ENCODE results near the gene EGFL7. TPM values are rescaled to one million over a fixed set of nuclear protein-coding genes. Genes with fewer than 3 reads are reported as not detected.

EGFL7 gene
- total RNA-seq, 2 experiments from 2014 or later: 1.1 to 1.6 TPM

DNA sequence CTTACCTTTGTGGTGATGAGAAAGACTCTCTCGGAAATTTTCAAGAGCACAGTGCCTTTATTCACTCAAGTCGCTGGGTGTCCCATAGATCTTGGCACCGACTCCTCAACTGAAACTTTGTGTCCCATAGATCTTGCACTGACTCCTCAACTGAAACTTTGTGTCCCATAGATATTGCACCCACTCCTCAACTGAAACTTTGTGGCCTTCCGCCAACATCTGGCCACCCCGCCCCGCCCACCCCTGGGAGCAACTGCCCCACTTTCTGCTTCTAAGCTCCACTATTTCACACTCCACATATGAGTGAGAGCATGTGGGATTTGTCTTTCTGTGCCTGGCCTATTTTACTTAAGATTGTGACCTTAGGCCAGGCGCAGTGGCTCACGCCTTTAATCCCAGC lies 12.7 kb upstream of the EGFL7 start:
- ATAC-seq: no peak
- no peak for DNase-seq
- TF ChIP-seq, protein P1, sequence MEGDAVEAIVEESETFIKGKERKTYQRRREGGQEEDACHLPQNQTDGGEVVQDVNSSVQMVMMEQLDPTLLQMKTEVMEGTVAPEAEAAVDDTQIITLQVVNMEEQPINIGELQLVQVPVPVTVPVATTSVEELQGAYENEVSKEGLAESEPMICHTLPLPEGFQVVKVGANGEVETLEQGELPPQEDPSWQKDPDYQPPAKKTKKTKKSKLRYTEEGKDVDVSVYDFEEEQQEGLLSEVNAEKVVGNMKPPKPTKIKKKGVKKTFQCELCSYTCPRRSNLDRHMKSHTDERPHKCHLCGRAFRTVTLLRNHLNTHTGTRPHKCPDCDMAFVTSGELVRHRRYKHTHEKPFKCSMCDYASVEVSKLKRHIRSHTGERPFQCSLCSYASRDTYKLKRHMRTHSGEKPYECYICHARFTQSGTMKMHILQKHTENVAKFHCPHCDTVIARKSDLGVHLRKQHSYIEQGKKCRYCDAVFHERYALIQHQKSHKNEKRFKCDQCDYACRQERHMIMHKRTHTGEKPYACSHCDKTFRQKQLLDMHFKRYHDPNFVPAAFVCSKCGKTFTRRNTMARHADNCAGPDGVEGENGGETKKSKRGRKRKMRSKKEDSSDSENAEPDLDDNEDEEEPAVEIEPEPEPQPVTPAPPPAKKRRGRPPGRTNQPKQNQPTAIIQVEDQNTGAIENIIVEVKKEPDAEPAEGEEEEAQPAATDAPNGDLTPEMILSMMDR (IDR thresholded peaks at IDR 0.05): no peak
- Mint-ChIP-seq H3K36me3 (ENCODE audit: low read depth) (no peaks in the 10 kb centered on the region), H3K4me1 (ENCODE audit: low read depth) (no peaks in the 10 kb centered on the region), H3K27ac (no peak overlapping the region), H3K9me3 (no peaks in the 10 kb centered on the region), H3K4me3 (no peak overlapping the region), H3K27me3 (peaks cover 10% of the 10 kb centered on the region)
- CTCF ChIA-PET: interaction anchor here (1.1 to 1.4 kb wide), 2 partner anchors 22 to 163 kb away, joined by 3 read pairs; no protein-coding TSS in a partner anchor
- POLR2A ChIA-PET: interaction anchor here (0.9 kb wide), 1 partner anchor 9 kb away, joined by 3 read pairs; no protein-coding TSS in a partner anchor
- intact Hi-C loops (cut with micrococcal nuclease): no loop called here

DNA sequence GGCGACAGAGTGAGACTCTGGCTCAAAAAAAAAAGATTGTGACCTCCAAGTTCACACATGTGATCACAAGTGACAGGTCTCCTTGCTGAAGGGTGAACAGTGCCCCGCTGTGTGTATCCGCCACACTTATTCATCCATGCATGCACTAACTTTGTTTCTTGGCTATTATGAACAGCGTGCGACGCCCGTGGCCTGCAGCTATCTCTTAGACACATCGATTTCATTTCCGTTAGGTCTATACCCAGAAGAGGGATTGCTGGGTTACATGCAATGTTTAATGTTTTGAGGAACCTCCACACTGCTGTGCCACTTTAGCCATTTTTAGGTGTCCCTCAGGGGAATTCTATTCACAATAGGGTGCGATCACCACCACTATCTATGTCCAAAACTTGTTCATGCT lies 12.1 kb upstream of the EGFL7 start:
- no peak for ATAC-seq
- H3K9me3 Mint-ChIP-seq: no peaks in the 10 kb centered on the region
- no peak overlapping the region for H3K4me3 Mint-ChIP-seq
- no peak for DNase-seq
- TF ChIP-seq, protein P1 (IDR thresholded peaks at IDR 0.05): no peak
- peaks cover 14% of the 10 kb centered on the region for H3K27me3 Mint-ChIP-seq
- CTCF ChIA-PET: interaction anchor here (1.4 kb wide), 1 partner anchor 163 kb away, joined by 3 read pairs; no protein-coding TSS in a partner anchor
- no peaks in the 10 kb centered on the region for H3K36me3 Mint-ChIP-seq (ENCODE audit: low read depth)
- H3K4me1 Mint-ChIP-seq (ENCODE audit: low read depth): no peaks in the 10 kb centered on the region
- intact Hi-C loops (cut with micrococcal nuclease): no loop called here
- POLR2A ChIA-PET: no interaction called here
- H3K27ac Mint-ChIP-seq: no peak overlapping the region

DNA sequence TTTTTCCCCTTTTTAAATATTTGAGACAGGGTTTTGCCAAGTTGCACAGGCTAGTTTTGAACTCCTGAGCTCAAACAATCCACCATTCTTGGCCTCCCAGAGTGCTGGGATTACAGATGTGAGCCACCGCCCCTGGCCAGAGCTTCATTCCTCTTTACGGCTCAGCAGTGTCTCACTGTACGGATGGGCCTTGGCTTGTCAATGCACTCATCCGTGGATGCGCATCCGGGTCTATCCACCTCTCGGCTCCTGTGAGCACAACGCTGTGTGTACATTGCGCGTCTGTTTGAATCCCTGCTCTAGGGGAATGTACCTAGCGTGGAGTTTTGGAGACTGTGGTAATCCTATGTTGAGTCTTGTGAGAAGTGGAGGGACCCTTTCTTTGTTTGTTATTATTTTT lies 10.9 kb upstream of the EGFL7 start:
- Mint-ChIP-seq H3K27me3 (peaks cover 19% of the 10 kb centered on the region), H3K27ac (no peak overlapping the region), H3K4me1 (ENCODE audit: low read depth) (peaks cover 5% of the 10 kb centered on the region), H3K36me3 (ENCODE audit: low read depth) (no peaks in the 10 kb centered on the region), H3K4me3 (no peak overlapping the region), H3K9me3 (no peaks in the 10 kb centered on the region)
- DNase-seq (no peak), ATAC-seq (no peak)
- intact Hi-C loops (cut with micrococcal nuclease): no loop called here
- ChIA-PET CTCF (no interaction called here), POLR2A (no interaction called here)
- TF ChIP-seq, protein P1 (IDR thresholded peaks at IDR 0.05): no peak

DNA sequence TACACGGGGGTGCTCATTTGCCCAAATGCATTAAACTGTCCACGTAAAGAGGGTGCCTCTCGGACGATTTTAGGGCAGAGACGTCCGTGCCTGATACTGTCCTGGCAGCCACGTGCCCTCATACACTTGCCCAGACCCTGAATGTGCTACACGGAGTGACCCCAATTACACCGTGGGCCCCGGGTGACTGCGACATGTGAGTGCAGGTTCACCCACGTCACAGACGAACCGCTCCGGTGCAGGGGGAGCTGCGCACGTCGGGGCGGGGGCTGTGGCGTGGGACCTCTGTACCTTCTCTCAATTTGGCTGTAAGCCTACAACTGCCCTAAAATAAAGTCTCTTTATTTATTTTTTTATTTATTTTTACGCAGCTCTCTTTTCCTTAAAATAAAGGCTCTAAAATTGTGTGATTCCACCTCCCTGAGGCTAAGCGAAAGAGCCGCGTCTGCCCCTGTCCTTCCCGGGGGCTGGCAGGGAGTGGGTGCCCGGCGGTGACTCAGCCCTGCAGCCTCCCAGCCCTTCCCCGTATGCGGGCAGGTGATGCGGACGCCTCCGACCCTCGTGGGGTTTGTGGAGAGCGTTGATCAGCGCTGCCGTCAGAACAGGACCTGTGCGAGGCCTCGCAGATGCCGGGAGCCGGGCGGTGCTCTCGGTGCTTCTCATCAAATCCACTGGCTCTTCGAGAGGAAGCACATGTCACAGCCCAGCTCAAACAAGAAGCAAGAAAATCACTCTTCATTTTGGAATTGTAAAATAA lies 9.2 kb upstream of the EGFL7 start:
- peaks cover 29% of the 10 kb centered on the region for H3K27me3 Mint-ChIP-seq
- ATAC-seq (no peak), DNase-seq (no peak)
- POLR2A ChIA-PET: interaction anchor here (0.6 to 0.7 kb wide), 2 partner anchors 89 to 261 kb away, joined by 3 read pairs; no protein-coding TSS in a partner anchor
- intact Hi-C loops (cut with micrococcal nuclease): no loop called here
- TF ChIP-seq, protein P1 (IDR thresholded peaks at IDR 0.05): no peak
- no peak overlapping the region for H3K4me3 Mint-ChIP-seq
- no peaks in the 10 kb centered on the region for H3K9me3 Mint-ChIP-seq
- CTCF ChIA-PET: no interaction called here
- H3K4me1 Mint-ChIP-seq (ENCODE audit: low read depth): peaks cover 11% of the 10 kb centered on the region
- no peak overlapping the region for H3K27ac Mint-ChIP-seq
- no peaks in the 10 kb centered on the region for H3K36me3 Mint-ChIP-seq (ENCODE audit: low read depth)

DNA sequence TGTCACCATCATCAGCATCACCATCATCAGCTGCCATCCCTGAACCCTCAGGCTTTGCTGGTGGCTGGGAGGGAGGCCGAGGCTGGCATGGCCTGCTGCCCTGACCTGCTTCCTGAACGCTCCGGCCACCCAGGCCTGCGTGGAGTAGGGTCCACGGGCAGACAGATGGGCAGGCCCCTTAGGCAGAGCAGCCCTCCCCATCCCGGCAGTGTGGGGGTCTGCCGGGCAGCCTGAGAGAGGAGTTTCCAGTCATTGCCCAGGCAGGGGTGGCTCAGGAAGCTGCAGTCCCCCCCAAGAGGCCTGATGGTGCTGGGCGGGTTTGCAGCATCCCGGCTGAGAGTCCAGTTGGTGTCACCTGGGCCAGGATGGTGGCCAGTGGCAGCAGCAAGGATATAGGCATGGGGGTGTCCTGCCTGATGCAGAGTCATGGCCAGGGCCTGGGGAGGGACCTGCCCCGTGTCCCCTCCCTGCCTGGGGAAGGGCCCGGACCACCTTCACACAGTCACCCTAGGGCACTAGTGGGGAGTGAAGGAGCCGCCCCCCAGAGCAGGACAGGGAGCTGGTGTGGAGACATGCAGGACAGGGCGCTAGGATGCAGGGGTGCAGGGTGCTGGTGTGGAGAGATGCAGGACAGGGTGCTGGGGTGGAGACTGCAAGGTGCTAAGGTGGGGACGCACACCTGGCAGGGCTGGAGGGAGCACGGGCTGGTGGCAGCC lies 7.7 kb upstream of the EGFL7 start:
- Mint-ChIP-seq H3K27ac (no peak overlapping the region), H3K27me3 (peaks cover 28% of the 10 kb centered on the region), H3K4me3 (no peak overlapping the region), H3K9me3 (no peaks in the 10 kb centered on the region), H3K4me1 (ENCODE audit: low read depth) (peaks cover 13% of the 10 kb centered on the region), H3K36me3 (ENCODE audit: low read depth) (no peaks in the 10 kb centered on the region)
- POLR2A ChIA-PET: no interaction called here
- no peak for DNase-seq
- CTCF ChIA-PET: no interaction called here
- intact Hi-C loops (cut with micrococcal nuclease): no loop called here
- TF ChIP-seq, protein P1 (IDR thresholded peaks at IDR 0.05): no peak
- ATAC-seq: no peak
